DND-41 (cell line): ENCODE measurements around the gene CSNK1A1.

Experiments
- ATAC-seq: fragments of 200-7000 bp; cut with Tn5 transposase; 3 replicates; pipeline ENCODE4 v1.9.1; 2021; ENCODE audit warnings: low read depth; ENCODE audit not compliant: insufficient read depth
- DNase-seq: peaks from one replicate; pipeline ENCODE4 v3.0.0-alpha.2; 2020
- H2AFZ ChIP-seq: 2 replicates; pipeline ENCODE4 v1.6.0; 2012; ENCODE audit warnings: low read depth, low read length
- H3K27ac ChIP-seq: 2 replicates; pipeline ENCODE4 v1.5.1; 2012; ENCODE audit warnings: low read length, inconsistent platforms
- H3K27me3 ChIP-seq: fragments of 200-600 bp; sonication (generic); 2 replicates; pipeline ENCODE4 v1.6.0; 2012; ENCODE audit warnings: low read length, mild to moderate bottlenecking, inconsistent platforms; ENCODE audit not compliant: insufficient read depth, poor library complexity
- H3K36me3 ChIP-seq: 2 replicates; pipeline ENCODE4 v1.5.1; 2012; ENCODE audit warnings: low read length, inconsistent platforms; ENCODE audit not compliant: insufficient read depth
- H3K4me1 ChIP-seq: 2 replicates; pipeline ENCODE4 v1.5.1; 2012; ENCODE audit warnings: mild to moderate bottlenecking, low read length; ENCODE audit not compliant: insufficient read depth
- H3K4me2 ChIP-seq: 2 replicates; pipeline ENCODE4 v1.6.0; 2012; ENCODE audit warnings: mild to moderate bottlenecking, moderate library complexity, low read length, inconsistent platforms; ENCODE audit not compliant: insufficient read depth
- H3K4me3 ChIP-seq, 2 experiments: fragments of 200-600 bp in 1 of 2; shearing (Covaris generic) in 1 of 2; 2 replicates each; pipeline ENCODE4 v1.5.1; 2012 to 2016; ENCODE audit warnings: inconsistent platforms in 2 of 2, low read length in 2 of 2, mild to moderate bottlenecking in 2 of 2, low read depth in 1 of 2, moderate library complexity in 1 of 2
- H3K79me2 ChIP-seq: 2 replicates; pipeline ENCODE4 v1.6.0; 2012; ENCODE audit warnings: low read length, inconsistent platforms; ENCODE audit not compliant: insufficient read depth
- H3K9ac ChIP-seq: 2 replicates; pipeline ENCODE4 v1.6.0; 2012; ENCODE audit warnings: low read depth, mild to moderate bottlenecking, inconsistent platforms, low read length, moderate library complexity
- H3K9me3 ChIP-seq: 2 replicates; pipeline ENCODE4 v1.5.1; 2012; ENCODE audit warnings: low read length, moderate library complexity, mild to moderate bottlenecking, inconsistent platforms; ENCODE audit not compliant: insufficient read depth, severe bottlenecking
- H4K20me1 ChIP-seq: 2 replicates; pipeline ENCODE4 v1.6.0; 2012; ENCODE audit warnings: low read length; ENCODE audit not compliant: insufficient read depth
- EZH2 ChIP-seq: IDR thresholded peaks from 3 replicates; pipeline ENCODE4 v1.6.1; 2012; ENCODE audit warnings: borderline replicate concordance, low read depth, mild to moderate bottlenecking, moderate library complexity, low read length, inconsistent platforms; ENCODE audit not compliant: severe bottlenecking
- TF ChIP-seq, protein P1 (sequence below): IDR thresholded peaks from 2 replicates; pipeline ENCODE4 v1.5.1; 2012; ENCODE audit warnings: borderline replicate concordance, low read length, moderate library complexity, mild to moderate bottlenecking; ENCODE audit not compliant: poor library complexity, severe bottlenecking; ENCODE audit errors: extremely low read depth

The CSNK1A1 gene

GRCh38 chr5:149583394-149583793, 32.2 kb upstream of the CSNK1A1 start:
- no peaks in the 10 kb centered on the region for H3K36me3 ChIP-seq
- no peak for TF ChIP-seq EZH2
- TF ChIP-seq, protein P1, sequence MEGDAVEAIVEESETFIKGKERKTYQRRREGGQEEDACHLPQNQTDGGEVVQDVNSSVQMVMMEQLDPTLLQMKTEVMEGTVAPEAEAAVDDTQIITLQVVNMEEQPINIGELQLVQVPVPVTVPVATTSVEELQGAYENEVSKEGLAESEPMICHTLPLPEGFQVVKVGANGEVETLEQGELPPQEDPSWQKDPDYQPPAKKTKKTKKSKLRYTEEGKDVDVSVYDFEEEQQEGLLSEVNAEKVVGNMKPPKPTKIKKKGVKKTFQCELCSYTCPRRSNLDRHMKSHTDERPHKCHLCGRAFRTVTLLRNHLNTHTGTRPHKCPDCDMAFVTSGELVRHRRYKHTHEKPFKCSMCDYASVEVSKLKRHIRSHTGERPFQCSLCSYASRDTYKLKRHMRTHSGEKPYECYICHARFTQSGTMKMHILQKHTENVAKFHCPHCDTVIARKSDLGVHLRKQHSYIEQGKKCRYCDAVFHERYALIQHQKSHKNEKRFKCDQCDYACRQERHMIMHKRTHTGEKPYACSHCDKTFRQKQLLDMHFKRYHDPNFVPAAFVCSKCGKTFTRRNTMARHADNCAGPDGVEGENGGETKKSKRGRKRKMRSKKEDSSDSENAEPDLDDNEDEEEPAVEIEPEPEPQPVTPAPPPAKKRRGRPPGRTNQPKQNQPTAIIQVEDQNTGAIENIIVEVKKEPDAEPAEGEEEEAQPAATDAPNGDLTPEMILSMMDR: no peak
- H2AFZ ChIP-seq: no peak overlapping the region
- ATAC-seq (no peak), DNase-seq (no peak)
- peaks cover 5% of the 10 kb centered on the region for H3K27me3 ChIP-seq
- H3K27ac ChIP-seq: no peak overlapping the region
- no peak overlapping the region for H3K9ac ChIP-seq
- no peaks in the 10 kb centered on the region for H3K9me3 ChIP-seq
- no peak overlapping the region for H3K4me3 ChIP-seq
- no peak overlapping the region for H3K4me2 ChIP-seq
- no peaks in the 10 kb centered on the region for H4K20me1 ChIP-seq
- H3K4me1 ChIP-seq: no peaks in the 10 kb centered on the region
- H3K79me2 ChIP-seq: no peaks in the 10 kb centered on the region

GRCh38 chr5:149581931-149582768, 30.9 kb upstream of the CSNK1A1 start:
- DNase-seq: no peak
- ATAC-seq: no peak
- Histone ChIP-seq H4K20me1 (no peaks in the 10 kb centered on the region), H3K27ac (no peak overlapping the region), H3K27me3 (peaks cover 5% of the 10 kb centered on the region), H3K4me3 (no peak overlapping the region), H3K36me3 (no peaks in the 10 kb centered on the region), H3K9me3 (no peaks in the 10 kb centered on the region), H3K79me2 (no peaks in the 10 kb centered on the region), H2AFZ (no peak overlapping the region), H3K4me2 (no peak overlapping the region), H3K4me1 (no peaks in the 10 kb centered on the region), H3K9ac (no peak overlapping the region)
- TF ChIP-seq, protein P1: no peak
- no peak for TF ChIP-seq EZH2

DNA sequence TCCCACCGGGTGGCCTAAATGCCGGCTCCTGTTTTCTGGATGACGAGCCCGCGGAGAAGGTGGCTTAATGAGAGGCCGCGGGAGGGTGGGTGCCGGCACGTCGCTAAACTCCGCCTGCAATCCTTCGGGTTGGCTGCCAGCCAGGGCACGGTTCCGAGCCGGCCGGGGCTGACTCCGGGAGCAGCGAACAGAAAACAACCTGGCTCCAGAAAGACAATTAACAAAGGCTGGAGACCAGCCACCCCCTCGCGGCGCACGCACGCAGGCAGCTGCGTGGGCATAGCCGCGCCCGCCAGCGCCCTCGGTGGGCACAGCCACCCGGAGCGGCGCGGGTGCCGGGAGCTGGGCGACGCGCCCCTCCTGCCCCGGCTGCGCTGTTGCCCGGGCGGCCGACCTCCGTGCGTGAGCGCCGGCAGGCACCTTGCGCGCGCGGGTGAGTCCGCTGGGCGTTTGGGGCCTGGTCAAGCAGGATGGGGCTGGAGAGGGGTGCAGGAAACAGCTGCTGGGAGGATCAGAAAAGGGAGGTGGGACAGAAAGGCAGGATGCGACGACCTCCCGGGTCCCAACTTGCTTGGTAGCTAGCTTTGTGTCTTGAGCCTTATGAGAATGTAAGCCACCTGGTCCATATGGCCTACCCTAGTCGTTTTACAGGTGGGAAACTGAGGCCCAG, 30.1 kb upstream of the CSNK1A1 start, which contains the start of gene ARHGEF37:
ARHGEF37 (plus strand) TSS at position 307 of the 670 bp plus-strand sequence. CDS start 16,272 bp downstream, outside the sequence.
- H3K9ac ChIP-seq: no peak within 1 kb of the TSS
- no peak within 1 kb of the TSS for H3K27ac ChIP-seq
- no peaks in the 10 kb centered on the region for H3K9me3 ChIP-seq
- peaks cover 1% of the 10 kb centered on the region; the same call in 1 of the 2 replicates for H3K4me1 ChIP-seq
- H3K27me3 ChIP-seq: peaks cover 5% of the 10 kb centered on the region
- no peak within 1 kb of the TSS for H2AFZ ChIP-seq
- no peak within 1 kb of the TSS for H3K4me3 ChIP-seq
- H3K4me2 ChIP-seq: no peak within 1 kb of the TSS
- ATAC-seq: no peak
- no peaks in the 10 kb centered on the region for H3K36me3 ChIP-seq
- H4K20me1 ChIP-seq: no peaks in the 10 kb centered on the region
- DNase-seq: no peak
- no peaks in the 10 kb centered on the region for H3K79me2 ChIP-seq
- TF ChIP-seq, protein P1: no peak
- no peak for TF ChIP-seq EZH2
